ENCODE measurements around the gene ARHGEF28.

GRCh38 chr5:73858054-73858453 lies 232.1 kb downstream of the ARHGEF28 start:
- TF ChIP-seq CTCF (IDR thresholded peaks at IDR 0.05): no peak
- no peak for TF ChIP-seq EZH2 (IDR thresholded peaks at IDR 0.05; ENCODE audit: borderline replicate concordance, insufficient read depth, low read depth, low read length, poor library complexity, severe bottlenecking)

Measured in B cell (primary cell).